GM12875 (cell line): Measurements from ENCODE around the gene LGALS7.
A peak's percentile ranks its signal among the peaks of the same experiment; 100 is the strongest.
"Not testable (repeated sequence)": the region's sequence is repeated elsewhere in the genome, so short reads cannot be mapped to it uniquely, and the experiment has no call there.

Source experiments
- H3K4me3 ChIP-seq: one replicate; pipeline ENCODE4 v1.5.1; 2011; ENCODE audit warnings: low read depth, low read length, control low read depth
- TF ChIP-seq, protein P1 (sequence below): IDR thresholded peaks from 2 replicates; pipeline ENCODE4 v1.5.1; 2011; ENCODE audit warnings: low read depth, mild to moderate bottlenecking, control low read depth, inconsistent platforms, low read length, moderate library complexity, borderline replicate concordance; ENCODE audit not compliant: insufficient read depth

Gene LGALS7

DNA sequence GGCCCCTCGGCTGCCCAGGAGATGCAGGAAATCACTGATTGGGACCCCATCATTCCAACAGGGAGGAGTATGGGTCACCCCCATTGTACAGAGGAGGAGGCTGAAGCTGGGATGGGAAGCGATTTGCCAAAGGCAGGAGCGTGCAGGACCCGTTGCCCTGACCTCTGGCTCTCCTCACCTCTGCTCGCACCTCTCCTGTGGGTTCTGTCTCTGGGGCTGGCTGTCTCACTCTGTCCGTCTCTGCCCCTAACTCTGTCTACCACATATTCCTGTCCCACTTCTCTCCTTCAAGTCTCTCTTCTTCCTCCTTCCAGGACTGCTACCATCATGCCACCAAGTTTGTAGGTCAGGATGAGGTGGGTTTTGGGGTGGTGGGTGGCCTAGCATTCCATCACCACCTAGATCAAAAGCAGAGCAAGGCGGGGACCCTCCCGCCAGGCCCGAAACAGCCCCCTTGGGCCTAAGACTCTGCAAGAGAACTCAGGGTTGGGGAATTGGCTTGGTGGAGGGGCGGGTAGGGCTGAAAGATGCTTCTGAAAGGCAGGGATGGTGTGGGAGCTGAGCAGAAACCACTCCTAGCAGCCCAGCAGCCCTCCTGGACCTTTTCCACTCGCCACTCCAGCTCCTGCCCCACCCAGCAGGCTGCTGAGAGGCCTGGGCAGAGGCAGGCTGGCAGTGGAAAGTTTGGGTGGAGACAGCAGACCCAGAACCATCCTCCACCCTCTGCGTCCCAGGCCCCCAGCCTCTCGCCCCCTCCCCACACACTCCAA lies 1.0 kb upstream of the LGALS7 start:
- TF ChIP-seq, protein P1, sequence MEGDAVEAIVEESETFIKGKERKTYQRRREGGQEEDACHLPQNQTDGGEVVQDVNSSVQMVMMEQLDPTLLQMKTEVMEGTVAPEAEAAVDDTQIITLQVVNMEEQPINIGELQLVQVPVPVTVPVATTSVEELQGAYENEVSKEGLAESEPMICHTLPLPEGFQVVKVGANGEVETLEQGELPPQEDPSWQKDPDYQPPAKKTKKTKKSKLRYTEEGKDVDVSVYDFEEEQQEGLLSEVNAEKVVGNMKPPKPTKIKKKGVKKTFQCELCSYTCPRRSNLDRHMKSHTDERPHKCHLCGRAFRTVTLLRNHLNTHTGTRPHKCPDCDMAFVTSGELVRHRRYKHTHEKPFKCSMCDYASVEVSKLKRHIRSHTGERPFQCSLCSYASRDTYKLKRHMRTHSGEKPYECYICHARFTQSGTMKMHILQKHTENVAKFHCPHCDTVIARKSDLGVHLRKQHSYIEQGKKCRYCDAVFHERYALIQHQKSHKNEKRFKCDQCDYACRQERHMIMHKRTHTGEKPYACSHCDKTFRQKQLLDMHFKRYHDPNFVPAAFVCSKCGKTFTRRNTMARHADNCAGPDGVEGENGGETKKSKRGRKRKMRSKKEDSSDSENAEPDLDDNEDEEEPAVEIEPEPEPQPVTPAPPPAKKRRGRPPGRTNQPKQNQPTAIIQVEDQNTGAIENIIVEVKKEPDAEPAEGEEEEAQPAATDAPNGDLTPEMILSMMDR = no peak
- no peak overlapping the region for H3K4me3 ChIP-seq

DNA sequence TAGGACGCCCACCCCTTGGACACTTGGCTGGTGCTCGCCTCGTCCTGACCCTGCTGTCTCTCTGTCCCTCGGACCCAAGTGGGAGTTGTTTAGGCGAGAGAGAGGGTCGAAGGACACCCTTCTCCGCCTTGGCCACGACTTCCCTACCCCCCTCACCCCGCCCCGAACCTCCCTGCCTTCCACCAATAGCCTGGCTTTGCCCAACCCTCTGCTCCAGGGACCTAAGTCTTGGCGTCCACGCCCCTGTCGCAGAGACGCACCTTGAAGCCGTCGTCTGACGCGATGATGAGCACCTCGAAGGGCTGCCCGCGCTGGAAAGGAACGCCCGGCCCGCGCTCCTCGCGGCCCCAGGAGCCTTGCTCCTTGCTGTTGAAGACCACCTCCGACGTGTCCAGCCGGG lies 1.7 kb downstream of the LGALS7 start:
- not testable (repeated sequence) for H3K4me3 ChIP-seq

GRCh38 chr19:38770949-38771275 lies 2.4 kb downstream of the LGALS7 start:
- H3K4me3 ChIP-seq = not testable (repeated sequence)

- H3K4me3 ChIP-seq = peak overlapping the region; percentile 5
Observed at GRCh38 chr19:38770228-38770948, 2.9 kb downstream of the LGALS7 start.

DNA sequence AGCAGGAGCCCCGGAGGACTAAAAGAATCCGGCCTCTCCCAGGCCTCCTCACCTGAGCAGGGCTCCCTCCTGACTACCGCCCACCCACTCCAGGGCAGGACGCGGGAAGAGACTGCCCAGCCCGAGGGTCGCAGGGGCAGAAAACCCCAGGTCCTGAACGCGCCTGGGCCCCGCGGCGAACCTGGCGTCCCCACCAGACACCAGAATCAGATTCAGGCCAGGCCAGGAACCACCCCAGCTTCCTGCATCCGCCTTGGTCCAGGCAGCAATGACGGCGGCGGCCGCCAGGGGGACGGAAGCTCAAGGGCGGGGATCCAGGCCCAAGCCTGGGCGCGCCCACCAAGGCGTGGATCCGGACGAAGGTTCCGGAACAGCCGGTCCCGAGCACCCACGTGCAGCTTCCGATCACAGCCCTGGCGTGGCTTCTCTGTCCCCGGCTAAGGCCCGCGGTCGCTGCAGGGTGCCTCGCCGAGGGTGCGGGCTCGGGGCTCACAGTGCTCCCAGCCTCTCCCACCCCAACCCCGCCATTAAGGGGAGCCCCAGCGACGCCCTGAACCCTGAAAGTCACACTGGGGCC lies 3.6 kb downstream of the LGALS7 start:
- TF ChIP-seq, protein P1 = peak; percentile 78
- H3K4me3 ChIP-seq = peak overlapping the region; percentile 5

DNA sequence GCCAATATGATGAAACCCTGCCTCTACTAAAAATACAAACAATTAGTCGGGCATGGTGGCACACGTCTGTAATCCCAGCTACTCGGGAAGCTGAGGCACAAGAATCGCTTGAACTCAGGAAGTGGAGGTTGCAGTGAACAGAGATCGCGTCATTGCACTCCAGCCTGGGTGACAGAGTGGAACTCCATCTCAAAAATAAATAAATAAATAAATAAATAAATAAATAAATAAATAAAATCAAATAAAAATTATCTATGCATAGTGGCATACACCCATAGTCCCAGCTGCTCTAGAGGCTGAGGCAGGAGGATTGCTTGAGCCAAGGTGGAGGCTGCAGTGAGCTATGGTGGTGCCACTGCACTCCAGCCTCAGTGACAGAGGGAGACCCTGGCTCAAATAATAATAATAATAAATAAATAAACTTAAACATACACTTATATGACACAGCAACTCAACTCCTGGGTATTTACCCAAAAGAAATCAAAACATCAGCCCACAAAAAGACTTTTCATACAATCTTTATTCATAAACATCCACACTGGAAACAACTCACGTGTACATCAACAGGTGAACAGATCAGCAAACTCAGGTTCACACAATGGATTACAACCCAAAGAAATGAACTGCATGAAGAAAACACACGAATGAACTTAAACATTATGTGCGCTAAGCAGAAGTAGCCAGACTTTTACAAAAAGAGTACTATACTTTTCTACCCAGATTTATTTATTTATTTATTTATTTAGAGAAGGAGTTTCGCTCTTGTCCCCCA lies 6.9 kb downstream of the LGALS7 start:
- TF ChIP-seq, protein P1 = no peak
- no peak overlapping the region for H3K4me3 ChIP-seq

- no peak overlapping the region for H3K4me3 ChIP-seq
- TF ChIP-seq, protein P1 = no peak
Observed at GRCh38 chr19:38765214-38765613, 8.1 kb downstream of the LGALS7 start.

GRCh38 chr19:38763795-38764220 lies 9.5 kb downstream of the LGALS7 start:
- no peak overlapping the region for H3K4me3 ChIP-seq
- TF ChIP-seq, protein P1 = no peak

DNA sequence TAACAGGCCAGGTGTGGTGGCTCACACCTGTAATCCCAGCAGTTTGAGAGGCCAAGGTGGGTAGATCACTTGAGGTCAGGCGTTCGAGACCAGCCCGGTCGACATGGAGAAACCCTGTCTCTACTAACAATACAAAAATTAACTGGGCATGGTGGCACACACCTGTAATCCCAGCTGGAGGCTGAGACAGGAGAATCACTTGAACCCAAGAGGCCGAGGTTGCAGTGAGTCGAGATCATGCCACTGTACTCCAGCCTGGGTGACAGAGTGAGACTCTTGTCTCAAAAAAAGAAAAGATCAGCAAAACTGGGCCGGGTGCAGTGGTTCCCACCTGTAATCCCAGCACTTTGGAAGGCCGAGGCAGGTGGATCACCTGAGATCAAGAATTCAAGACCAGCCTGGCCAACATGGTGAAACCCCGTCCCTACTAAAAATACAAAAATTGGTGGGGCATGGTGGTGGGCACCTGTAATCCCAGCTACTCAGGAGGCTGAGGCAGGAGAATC lies 11.4 kb downstream of the LGALS7 start:
- H3K4me3 ChIP-seq = not testable (repeated sequence)

DNA sequence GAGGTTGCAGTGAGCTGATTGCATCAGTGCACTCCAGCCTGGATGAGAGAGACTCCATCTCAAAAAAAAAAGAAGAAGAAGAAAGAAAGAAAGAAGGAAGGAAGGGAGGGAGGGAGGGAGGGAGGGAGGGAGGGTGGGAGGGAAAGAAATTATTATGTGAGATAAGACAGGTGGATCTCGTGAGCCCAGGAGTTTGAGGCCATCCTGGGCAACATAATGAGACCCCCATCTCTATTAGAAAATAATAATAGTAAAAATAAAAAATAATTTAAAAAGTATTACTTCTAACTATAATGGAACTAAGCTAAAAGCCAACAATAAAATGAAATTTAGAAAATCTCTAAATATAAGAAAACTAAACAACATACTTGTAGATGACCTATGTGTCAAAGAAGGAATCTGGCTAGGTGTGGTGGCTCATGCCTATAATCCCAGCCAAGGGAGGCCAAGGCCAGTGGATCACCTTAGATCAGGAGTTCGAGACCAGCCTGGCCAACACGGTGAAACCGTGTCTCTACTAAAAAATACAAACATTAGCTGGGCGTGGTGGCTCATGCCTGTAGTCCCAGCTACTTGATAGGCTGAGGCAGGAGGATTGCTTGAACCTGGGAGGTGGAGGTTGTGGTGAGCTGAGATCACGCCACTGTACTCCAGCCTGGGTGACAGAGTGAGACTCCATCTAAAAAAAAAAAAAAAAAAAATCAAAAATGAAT lies 12.4 kb downstream of the LGALS7 start:
- not testable (repeated sequence) for H3K4me3 ChIP-seq
